Measurements from ENCODE around the gene NRXN3.

- TF ChIP-seq, protein P1, sequence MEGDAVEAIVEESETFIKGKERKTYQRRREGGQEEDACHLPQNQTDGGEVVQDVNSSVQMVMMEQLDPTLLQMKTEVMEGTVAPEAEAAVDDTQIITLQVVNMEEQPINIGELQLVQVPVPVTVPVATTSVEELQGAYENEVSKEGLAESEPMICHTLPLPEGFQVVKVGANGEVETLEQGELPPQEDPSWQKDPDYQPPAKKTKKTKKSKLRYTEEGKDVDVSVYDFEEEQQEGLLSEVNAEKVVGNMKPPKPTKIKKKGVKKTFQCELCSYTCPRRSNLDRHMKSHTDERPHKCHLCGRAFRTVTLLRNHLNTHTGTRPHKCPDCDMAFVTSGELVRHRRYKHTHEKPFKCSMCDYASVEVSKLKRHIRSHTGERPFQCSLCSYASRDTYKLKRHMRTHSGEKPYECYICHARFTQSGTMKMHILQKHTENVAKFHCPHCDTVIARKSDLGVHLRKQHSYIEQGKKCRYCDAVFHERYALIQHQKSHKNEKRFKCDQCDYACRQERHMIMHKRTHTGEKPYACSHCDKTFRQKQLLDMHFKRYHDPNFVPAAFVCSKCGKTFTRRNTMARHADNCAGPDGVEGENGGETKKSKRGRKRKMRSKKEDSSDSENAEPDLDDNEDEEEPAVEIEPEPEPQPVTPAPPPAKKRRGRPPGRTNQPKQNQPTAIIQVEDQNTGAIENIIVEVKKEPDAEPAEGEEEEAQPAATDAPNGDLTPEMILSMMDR (IDR thresholded peaks at IDR 0.05): no peak
- TF ChIP-seq EZH2 (IDR thresholded peaks at IDR 0.05; ENCODE audit: borderline replicate concordance, insufficient read depth, low read depth, low read length, poor library complexity, severe bottlenecking): no peak
Measured at GRCh38 chr14:79466938-79467527, 1296.9 kb downstream of the NRXN3 start.
